HT1080 (cell line): ENCODE results near the gene AFMID. TPM values are rescaled to one million over a fixed set of nuclear protein-coding genes. Genes with fewer than 3 reads are reported as not detected.
"Not testable (repeated sequence)": the region's sequence is repeated elsewhere in the genome, so short reads cannot be mapped to it uniquely, and the experiment has no call there.

Experiments
- DNase-seq: peaks from one replicate; pipeline ENCODE4 v3.0.0-alpha.2; 2015; ENCODE audit warnings: low read depth
- polyA plus RNA-seq, 2 experiments: library from polyadenylated mRNA; depleted of rRNA; stranded (reverse); fragments of >200 nt; gene quantifications; 2 replicates each; pipeline ENCODE4 v1.2.3, GENCODE V29; 2015
- total RNA-seq: library from RNA; depleted of rRNA; stranded (reverse); fragments of >200 nt; shearing (Covaris generic); gene quantifications from 2 replicates; pipeline ENCODE4 v1.2.3, GENCODE V29; 2014; rRNA removed

The AFMID gene
- 35.2 and 37.2 TPM in 2 replicates for total RNA-seq
- polyA plus RNA-seq (2015; cell fraction: cytosol; rRNA removed), result 36.8 and 37.0 TPM in 2 replicates
- polyA plus RNA-seq (2015; cell fraction: nucleus; rRNA removed), result 31.8 and 40.2 TPM in 2 replicates

DNA sequence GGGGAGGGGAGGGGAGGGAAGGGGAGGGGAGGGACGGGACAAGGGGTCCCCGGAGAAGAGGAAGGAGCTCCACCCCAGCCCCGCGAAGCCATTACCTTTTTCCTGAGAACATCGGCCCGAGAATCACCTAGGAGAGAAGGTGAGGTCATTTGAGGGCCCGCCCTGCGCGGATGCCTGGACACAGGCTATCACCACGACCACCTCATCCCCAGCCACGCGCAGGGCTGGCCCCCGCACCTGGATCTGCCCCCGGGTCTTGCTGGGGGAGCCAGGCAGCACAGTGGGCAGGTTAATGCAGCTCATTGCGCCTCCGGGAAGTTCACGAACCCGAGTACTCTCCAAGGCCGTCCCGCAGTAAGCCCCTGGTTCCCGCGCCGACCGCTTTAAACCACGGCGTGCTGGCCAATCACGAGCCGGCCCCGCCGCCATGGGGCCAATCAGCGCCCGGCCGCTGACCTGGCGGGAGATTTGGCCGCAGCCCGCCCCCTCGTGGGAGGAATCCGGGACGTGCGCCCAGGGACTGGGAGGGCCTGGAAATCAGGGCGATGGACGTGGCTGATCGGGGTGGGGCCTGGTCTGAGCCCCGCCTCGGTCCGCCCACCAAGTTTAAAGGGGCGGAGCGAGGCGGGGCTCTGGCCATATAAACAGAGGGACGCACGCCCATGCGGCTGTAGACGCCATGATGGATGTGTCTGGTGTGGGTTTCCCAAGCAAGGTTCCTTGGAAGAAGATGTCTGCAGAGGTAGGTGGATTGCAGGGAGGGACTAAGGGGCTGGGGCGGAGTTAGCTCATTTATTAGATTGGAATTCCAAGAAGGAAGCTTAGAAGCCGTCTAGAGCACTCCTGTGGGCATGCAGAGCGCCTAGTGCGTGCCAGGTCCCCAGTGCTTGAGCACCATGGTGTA is at the start of gene AFMID, which contains the start of gene TK1:
Gene AFMID, plus strand, starts transcription at position 671 of the 904 bp plus-strand sequence. Its CDS starts 9 bp downstream, at position 680.
Gene TK1, minus strand, starts transcription at position 361 of the 904 bp plus-strand sequence. Its CDS starts 58 bp downstream, at position 303.
- peak; percentile 98 for DNase-seq

- DNase-seq, result no peak
Observed at GRCh38 chr17:78137392-78138203, 49.6 kb upstream of the AFMID start.

DNA sequence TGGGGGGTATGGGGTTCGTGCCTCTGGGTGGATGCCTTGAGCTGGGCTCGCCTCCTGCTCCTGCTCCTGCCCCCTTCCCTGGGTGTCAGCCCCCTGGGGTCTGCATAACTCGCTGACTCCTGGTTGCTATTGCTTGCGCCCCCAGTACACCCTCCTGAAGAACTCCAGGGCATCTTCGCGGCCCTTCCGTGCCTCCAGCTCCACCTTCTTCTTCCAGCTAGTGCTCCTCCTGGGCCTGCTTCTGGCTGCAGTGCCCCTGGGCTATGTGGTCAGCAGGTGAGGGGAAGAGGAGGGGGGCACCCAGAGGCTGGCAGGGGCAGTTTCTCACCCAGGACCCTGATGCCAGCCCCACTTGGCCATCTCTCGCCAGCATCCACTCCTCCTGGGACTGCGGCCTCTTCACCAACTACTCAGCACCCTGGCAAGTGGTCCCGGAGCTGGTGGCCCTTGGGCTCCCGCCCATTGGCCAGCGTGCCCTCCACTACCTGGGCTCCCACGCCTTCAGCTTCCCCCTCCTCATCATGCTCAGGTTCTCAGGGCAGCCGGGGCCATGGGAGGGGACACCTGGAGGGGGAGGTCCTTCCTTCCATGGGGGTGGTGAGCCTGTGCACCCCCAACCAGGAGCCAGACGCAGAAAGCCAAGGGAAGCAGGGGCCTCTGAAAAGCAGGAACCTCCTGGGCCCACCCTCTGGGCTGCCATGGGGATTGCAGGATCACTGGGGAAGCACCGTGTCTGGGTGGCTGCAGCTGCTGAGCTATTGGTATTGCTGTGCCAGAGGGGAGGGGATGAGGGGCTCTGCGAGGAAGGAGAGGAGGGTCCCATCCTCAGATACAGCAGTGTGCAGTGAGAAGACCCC is 48.7 kb upstream of the AFMID start:
- DNase-seq, result no peak

GRCh38 chr17:78139861-78140168 is 47.3 kb upstream of the AFMID start:
- not testable (repeated sequence) for DNase-seq

DNA sequence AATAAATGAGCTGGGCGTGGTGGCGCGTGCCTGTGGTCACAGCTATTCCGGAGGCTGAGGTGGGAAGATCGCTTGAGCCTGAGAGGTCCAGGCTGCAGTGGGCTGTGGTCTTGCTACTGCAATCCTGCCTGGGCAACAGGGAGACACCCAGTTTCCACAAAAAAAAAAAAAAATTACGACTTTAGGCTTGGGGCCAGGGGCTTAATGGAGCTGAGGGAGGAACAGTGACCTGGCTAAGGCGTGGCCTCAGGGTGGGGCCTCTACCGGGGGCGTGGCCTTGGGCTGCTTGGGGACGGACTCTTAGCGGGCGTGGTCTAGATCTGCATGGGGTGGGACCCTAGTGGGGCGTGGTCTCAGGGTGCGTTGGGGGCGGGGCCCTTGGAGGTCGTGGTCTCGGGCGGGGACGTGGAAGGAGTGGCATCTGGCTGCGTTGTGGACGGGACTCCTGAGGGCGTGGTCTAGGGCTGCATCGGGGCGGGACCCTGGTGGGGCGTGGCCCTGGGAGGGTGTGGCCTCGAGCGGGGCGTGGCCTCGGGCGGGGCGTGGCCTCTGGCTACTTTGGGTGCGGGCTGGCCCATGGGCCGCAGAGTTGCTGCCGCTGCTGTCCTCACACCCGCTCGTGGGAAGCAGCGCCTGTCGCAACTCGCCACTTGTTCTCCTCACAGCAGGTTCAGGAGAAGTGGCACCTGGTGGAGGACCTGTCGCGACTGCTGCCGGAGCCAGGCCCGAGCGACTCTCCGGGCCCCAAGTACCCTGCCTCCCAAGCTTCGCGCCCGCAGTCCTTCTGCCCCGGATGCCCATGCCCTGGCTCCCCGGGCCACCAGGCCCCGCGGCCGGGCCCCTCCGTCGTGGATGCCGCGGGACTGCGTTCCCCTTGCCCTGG is 46.8 kb upstream of the AFMID start:
- DNase-seq, result peak; percentile 88

DNA sequence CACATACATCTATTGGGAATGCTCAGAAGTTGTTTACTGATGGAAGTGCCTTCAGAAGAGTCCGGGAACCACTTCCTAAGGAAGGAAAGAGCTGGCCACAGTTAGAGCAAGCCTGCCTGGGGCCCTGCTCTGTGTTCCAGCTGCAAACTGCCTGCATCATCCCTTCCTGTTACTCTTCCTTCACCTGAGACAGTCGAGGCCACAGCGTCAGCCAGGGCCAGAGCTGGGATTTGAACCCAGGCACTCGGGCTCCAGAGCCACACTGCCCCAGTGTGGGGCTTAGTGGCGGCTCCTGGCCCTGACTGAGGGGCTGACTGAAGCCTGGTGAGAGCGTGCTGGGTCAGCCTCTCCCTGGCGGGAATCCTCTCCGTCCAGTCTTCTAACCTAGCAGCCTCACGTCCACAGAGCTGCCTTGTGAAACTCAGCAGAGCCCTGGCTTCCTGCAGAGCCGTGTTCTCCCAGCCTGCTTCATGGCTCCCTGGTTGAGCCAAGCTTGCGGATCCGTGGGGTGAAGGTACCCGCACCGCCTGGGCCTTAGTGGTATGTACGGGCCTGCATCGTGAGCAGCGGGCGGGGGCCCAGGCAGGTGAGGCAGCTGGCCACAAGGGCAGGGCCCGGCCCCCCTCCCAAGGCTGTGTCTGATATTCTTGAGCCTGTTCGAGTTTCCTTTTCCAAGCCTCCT is 45.6 kb upstream of the AFMID start:
- no peak for DNase-seq

- peak; percentile 94 for DNase-seq
Observed at GRCh38 chr17:78142119-78142861, 44.9 kb upstream of the AFMID start.

- no peak for DNase-seq
Observed at GRCh38 chr17:78143214-78144146, 43.7 kb upstream of the AFMID start.

DNA sequence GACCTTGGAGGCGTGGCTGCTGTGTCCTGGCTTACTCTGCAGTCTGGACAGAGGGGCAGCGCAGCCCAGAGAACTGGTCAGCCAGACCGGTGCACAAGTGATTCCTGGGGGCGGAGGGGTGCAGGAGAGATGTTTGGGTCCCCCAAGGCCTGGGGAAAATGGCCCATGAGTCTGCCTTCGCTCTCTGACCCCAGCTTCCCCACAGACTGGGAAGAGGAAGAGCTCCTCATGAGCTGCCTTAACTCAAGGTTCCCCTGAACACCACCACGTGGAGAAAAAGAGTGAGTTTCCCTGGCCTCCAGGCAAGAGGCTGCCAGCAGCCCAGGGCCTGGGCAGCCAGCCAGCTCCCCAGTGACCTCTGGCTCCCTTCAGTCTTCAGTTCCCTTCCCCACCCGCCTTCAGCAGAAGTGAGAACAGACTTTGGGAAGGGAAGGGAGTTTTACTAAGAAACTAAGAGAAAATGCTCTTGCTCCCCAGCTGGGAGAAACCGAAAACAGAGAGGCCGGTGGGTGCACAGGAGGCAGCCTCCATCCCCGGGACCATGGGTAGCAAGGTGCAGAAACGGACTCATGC is 42.9 kb upstream of the AFMID start:
- DNase-seq, result peak; percentile 72

- no peak for DNase-seq
Observed at GRCh38 chr17:78144736-78145641, 42.2 kb upstream of the AFMID start.

GRCh38 chr17:78146471-78146869 is 40.7 kb upstream of the AFMID start:
- DNase-seq, result no peak

- DNase-seq, result no peak
Observed at GRCh38 chr17:78146881-78147280, 40.3 kb upstream of the AFMID start.

DNA sequence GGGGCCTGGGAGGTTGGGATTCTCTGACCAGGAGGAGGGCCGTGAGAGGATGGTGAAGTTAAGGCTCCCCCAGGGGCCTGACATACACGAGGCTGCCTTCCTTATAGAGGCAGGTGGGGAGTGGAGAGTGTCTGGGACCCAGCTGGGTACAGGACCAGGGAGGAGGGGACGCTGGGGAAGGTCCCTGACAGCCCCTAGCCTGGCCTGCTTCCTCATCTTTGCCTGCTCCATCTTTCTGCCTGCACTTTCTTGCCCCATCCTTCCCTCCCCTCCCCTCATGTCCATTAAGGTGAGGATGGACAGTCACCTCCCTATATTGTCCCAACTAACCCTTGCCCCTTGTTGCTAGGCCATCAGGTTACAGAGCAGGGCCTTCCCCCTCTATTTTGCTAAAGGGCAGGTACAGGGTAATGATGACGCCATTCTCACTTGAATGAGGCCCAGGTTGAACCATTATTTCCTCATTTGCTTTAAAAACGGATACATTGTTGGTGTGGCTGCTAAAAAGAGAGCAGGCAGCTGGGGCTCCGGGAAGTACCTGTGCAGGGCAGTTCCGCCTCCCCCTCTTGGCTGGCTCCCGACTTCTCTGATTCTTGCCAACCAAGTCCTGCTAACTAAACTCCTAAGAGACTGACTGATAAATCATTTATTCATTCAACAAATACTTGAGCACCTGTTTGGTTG is 39.7 kb upstream of the AFMID start:
- no peak for DNase-seq

DNA sequence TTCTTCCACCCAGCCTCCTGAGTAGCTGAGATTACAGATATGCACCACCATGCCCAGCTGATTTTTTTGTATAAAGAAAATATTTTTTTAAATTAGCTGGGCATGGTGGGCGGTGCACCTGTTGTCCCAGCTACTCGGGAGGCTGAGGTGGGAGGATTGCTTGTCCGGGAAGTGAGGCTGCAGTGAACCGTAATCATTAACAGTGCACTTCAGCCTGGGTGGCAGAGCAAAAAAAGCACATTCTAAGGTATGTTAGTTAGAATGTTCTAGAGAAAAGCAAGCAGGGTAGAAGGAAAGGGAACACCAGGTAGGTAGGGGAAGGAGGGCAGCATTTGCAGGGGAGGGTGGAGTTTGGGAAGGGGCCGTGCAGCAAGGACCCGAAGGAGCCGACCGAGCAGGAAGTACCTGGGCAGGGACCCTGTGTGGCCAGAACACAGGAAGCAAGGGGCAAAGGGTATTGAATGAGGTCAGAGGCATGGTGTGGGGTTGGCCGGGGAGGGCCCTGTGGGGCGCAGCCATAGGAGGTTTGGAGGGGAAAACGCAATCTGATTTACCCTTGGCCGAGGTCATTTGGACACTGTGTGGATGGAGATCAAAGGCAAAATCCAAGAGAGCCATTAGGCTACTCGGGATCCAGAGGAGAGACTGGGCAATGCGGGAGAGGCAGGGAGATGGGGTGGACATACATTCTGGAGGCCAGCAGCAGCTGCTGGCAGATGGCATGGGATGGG is 38.7 kb upstream of the AFMID start:
- no peak for DNase-seq

GRCh38 chr17:78151514-78152008 is 35.6 kb upstream of the AFMID start:
- DNase-seq, result no peak
